ENCODE measurements around the gene ARID3A.
A peak's percentile ranks its signal among the peaks of the same experiment; 100 is the strongest.

ARID3A gene

DNA sequence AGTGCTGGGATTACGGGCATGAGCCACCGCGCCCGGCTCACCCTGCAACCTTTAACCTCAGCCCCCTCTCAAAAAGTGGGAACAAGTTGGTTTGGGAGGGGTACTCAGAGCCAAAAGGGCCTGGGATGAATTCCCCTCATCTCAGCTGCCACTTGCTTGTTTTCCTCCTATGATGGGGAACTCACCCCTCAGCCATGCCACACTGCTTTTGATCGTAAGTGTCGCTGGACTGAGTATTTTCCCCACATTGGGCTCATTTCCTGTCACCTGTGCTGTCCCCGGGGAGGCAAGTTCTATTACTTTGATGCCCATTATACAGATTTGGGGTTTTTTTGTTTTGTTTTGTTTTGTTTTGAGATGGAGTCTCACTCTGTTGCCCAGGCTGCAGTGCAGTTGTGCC lies 19.4 kb upstream of the ARID3A start:
- DNase-seq (ENCODE audit: low read depth, low spot score), result no peak
- no peak overlapping the region for H3K9ac ChIP-seq (ENCODE audit: insufficient read length, low read depth)
- no peaks in the 10 kb centered on the region for H3K9me3 ChIP-seq (ENCODE audit: insufficient read depth, low read length)
- no peak for TF ChIP-seq SUZ12 (IDR thresholded peaks at IDR 0.05; ENCODE audit: extremely low read depth, insufficient read depth, insufficient read length)
- TF ChIP-seq YY1 (IDR thresholded peaks at IDR 0.05; ENCODE audit: insufficient read depth, insufficient read length), result no peak
- no peaks in the 10 kb centered on the region for H3K27me3 ChIP-seq (ENCODE audit: insufficient read depth, insufficient read length)
- H3K4me3 ChIP-seq (ENCODE audit: insufficient read length, low read depth), result no peak overlapping the region
- peaks cover 7% of the 10 kb centered on the region for H3K4me1 ChIP-seq (ENCODE audit: insufficient read depth, insufficient read length)
- peaks cover 15% of the 10 kb centered on the region for H3K36me3 ChIP-seq (ENCODE audit: insufficient read depth, insufficient read length, low read length)

DNA sequence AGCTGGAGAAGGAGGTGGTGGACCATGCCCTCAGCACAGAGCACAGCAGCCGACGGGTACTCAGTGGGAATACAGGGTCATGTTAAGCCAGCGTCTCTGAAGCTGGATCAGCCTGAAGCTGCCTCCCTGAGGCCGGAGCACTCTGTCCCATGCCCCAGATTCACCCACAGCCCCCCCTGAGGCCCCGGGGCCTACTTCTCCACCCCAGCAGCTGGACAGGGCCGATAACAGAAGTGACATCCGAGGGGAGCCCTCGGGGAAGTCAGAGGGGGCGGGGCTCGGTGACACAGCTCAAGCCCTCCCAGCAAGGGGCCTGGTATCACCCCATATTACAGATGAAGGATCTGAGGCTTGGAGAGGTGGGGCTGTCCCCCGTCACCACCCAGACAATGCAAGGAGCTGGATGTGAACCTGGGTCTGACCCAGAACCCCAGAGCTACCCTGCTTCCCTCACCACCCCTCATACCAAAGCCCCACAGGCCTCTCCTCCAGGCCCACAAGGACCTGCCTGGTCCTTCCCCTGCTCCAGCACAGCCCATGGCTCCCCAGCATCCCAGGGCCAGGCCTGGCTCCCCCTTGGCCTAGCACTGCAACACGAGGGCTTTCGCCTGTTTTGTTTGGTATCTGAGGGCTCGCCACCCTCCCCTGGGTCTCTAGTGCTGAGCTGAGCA lies 18.5 kb upstream of the ARID3A start:
- TF ChIP-seq ZNF274 (IDR thresholded peaks at IDR 0.05; ENCODE audit: low read depth, low read length) (no peak), SUZ12 (IDR thresholded peaks at IDR 0.05; ENCODE audit: extremely low read depth, insufficient read depth, insufficient read length) (no peak), YY1 (IDR thresholded peaks at IDR 0.05; ENCODE audit: insufficient read depth, insufficient read length) (no peak)
- DNase-seq (ENCODE audit: low read depth, low spot score), result no peak
- Histone ChIP-seq H3K4me1 (ENCODE audit: insufficient read depth, insufficient read length) (peaks cover 7% of the 10 kb centered on the region), H3K9me3 (ENCODE audit: insufficient read depth, low read length) (no peaks in the 10 kb centered on the region), H3K9ac (ENCODE audit: insufficient read length, low read depth) (peak overlapping the region; percentile 44), H3K27me3 (ENCODE audit: insufficient read depth, insufficient read length) (no peaks in the 10 kb centered on the region), H3K36me3 (ENCODE audit: insufficient read depth, insufficient read length, low read length) (peaks cover 7% of the 10 kb centered on the region), H3K4me3 (ENCODE audit: insufficient read length, low read depth) (no peak overlapping the region)

DNA sequence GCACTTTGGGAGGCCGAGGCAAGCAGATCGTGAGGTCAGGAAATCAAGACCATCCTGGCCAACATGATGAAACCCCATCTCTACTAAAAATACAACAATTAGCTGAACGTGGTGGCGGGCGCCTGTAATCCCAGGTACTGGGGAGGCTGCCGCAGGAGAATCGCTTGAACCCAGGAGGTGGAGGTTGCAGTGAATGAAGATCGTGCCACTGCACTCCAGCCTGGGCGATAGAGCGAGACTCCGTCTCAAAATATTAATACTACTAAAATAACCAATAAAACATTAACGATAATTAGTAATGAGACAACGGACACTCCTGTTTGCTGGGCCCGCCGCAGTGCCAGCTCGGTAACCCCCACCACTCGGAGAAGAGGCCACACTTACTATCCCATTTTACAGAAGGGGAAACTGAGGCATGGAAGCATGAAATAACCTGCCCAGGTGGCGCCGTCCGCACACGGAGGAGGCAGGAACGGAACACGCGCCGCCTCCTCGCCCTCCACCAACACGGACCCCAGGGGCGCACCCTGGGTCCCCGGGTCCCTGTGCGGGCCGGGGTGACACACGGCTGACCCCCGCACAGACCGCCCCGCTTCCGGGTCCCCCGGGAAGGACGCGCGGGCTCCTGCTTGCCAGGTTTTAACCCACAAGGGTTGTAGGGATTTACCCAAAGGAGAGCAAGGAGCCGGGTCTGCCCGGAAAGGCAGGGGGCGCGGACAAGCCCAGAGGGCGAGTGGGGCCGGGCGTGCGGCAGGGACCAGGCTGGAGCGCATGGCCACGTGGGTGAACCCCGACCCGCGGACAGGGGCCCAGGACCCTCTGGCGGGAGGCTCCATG lies 14.4 kb upstream of the ARID3A start:
- peaks cover 9% of the 10 kb centered on the region for H3K27me3 ChIP-seq (ENCODE audit: insufficient read depth, insufficient read length)
- H3K36me3 ChIP-seq (ENCODE audit: insufficient read depth, insufficient read length, low read length), result no peaks in the 10 kb centered on the region
- H3K4me3 ChIP-seq (ENCODE audit: insufficient read length, low read depth), result no peak overlapping the region
- peaks cover 10% of the 10 kb centered on the region for H3K4me1 ChIP-seq (ENCODE audit: insufficient read depth, insufficient read length)
- H3K9me3 ChIP-seq (ENCODE audit: insufficient read depth, low read length), result no peaks in the 10 kb centered on the region
- no peak for TF ChIP-seq SUZ12 (IDR thresholded peaks at IDR 0.05; ENCODE audit: extremely low read depth, insufficient read depth, insufficient read length)
- TF ChIP-seq ZNF274 (IDR thresholded peaks at IDR 0.05; ENCODE audit: low read depth, low read length), result no peak
- TF ChIP-seq YY1 (IDR thresholded peaks at IDR 0.05; ENCODE audit: insufficient read depth, insufficient read length), result no peak
- no peak overlapping the region for H3K9ac ChIP-seq (ENCODE audit: insufficient read length, low read depth)
- no peak for DNase-seq (ENCODE audit: low read depth, low spot score)

DNA sequence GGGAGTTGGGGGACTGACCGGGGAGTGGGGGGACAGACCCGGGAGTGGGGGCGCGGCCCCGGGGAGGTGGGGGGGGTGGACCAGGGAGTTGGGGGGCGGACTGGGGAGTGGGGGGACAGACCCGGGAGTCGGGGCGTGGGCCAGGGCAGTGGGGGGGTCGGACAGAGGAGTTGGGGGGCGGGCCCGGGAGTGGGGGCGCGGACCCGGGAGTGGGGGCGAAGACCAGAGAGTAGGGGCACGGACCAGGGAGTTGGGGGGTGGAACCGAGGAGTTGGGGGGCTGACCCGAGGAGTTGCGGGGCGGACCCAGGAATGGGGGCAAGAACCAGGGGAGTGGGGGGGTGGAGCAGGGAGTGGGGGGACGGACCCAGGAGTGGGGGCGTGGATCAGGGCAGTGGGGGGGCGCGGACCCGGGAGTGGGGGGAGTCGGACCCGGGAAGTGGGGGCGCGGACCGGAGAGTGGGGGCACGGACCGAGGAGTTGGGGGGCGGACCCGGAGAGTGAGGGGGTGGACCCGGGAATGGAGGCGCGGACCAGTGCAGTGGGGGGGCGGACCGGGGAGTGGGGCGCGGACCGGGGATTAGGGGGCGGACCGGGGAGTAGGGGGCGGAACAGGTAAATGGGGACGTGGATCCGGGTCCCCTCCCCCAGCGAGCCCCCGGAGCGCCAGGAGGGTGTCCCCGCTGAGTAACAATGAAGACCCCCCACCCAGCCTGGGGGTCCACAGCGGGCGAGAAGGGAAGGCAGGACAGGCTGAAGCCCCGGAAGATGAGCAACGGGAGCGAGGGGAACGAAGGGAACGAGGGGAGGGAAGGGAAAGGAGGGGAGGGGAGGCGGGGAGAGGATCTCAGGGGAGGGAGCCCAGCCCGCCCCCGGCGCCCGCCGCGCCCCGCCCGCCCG lies 13.4 kb upstream of the ARID3A start:
- H3K36me3 ChIP-seq (ENCODE audit: insufficient read depth, insufficient read length, low read length), result no peaks in the 10 kb centered on the region
- no peak for DNase-seq (ENCODE audit: low read depth, low spot score)
- peaks cover 18% of the 10 kb centered on the region for H3K27me3 ChIP-seq (ENCODE audit: insufficient read depth, insufficient read length)
- peaks cover 11% of the 10 kb centered on the region for H3K4me1 ChIP-seq (ENCODE audit: insufficient read depth, insufficient read length)
- H3K4me3 ChIP-seq (ENCODE audit: insufficient read length, low read depth), result peak overlapping the region; percentile 69
- peak overlapping the region; percentile 85 for H3K9ac ChIP-seq (ENCODE audit: insufficient read length, low read depth)
- TF ChIP-seq ZNF274 (IDR thresholded peaks at IDR 0.05; ENCODE audit: low read depth, low read length), result no peak
- TF ChIP-seq YY1 (IDR thresholded peaks at IDR 0.05; ENCODE audit: insufficient read depth, insufficient read length), result no peak
- no peaks in the 10 kb centered on the region for H3K9me3 ChIP-seq (ENCODE audit: insufficient read depth, low read length)

DNA sequence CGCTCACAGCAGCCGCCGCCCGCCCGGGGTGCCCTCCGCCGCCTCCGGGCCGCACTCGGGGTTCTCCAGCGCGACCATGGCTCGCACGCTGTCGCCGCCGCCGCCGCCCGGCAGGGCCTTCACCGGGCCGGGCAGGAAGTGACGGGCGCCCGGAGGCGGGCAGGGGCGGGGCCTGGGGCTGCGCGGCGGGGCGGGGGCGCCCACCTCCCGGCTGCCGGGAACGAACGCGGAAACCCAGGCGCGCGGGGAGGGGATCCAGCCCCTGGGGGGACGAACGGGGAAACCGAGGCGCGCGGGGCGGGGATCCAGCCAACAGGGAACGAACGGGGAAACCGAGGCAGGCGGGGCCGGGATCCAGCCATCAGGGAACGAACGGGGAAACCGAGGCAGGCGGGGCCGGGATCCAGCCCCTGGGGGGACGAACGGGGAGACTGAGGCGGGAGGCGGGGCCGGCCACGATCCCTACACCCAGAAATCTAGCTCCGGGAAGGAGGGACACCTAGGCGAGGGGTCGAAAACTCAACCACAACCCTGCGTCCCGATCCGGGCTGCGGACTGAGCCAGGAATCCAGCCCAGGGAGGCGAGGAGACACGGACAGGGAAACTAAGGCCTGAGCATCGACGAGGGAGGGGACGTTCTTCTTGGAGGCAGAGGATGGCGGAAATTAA lies 12.6 kb upstream of the ARID3A start, which contains the start of gene R3HDM4:
TSS of gene R3HDM4 (minus strand) at position 140 of the 669 bp plus-strand sequence. CDS start at position 78, 62 bp downstream.
- Histone ChIP-seq H3K27me3 (ENCODE audit: insufficient read depth, insufficient read length) (peaks cover 25% of the 10 kb centered on the region), H3K4me1 (ENCODE audit: insufficient read depth, insufficient read length) (peaks cover 13% of the 10 kb centered on the region), H3K36me3 (ENCODE audit: insufficient read depth, insufficient read length, low read length) (no peaks in the 10 kb centered on the region), H3K9me3 (ENCODE audit: insufficient read depth, low read length) (no peaks in the 10 kb centered on the region), H3K4me3 (ENCODE audit: insufficient read length, low read depth) (peak within 1 kb of the TSS; percentile 69), H3K9ac (ENCODE audit: insufficient read length, low read depth) (peak within 1 kb of the TSS; percentile 85)
- DNase-seq (ENCODE audit: low read depth, low spot score), result no peak
- TF ChIP-seq SUZ12 (IDR thresholded peaks at IDR 0.05; ENCODE audit: extremely low read depth, insufficient read depth, insufficient read length) (no peak), YY1 (IDR thresholded peaks at IDR 0.05; ENCODE audit: insufficient read depth, insufficient read length) (no peak), ZNF274 (IDR thresholded peaks at IDR 0.05; ENCODE audit: low read depth, low read length) (no peak)

DNA sequence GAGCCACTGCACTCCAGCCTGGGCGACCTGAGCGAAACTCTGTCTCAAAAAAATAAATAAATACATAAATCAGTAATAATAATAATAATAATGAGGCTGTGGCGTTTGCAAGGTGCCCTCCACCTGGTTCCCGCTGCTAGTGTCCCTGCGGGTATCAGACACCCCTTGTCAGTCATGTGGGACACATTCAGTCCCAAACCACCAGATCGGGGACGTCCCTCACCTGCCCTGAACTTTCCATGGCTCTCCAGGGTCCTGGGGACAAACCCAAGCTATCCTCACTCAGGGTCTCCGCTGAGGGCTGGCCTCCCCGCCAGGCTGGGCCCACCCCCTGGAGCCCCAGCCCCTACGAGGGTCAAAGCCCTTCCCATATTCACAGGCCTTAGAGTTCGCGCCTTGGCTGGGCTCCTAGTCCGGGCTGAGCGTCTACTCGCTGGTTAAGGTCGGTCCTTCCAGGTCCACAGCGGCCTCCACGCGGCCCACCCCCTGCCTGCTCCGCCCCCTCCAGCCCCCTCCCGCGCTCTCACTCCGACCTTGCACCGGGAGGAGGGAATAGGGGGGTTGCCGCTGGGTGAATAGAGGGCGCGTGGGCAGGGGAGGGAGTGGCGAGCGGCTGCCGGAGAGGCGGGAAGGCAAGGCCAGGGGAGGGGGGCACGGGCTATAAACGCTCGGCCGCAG lies 9.1 kb upstream of the ARID3A start:
- no peaks in the 10 kb centered on the region for H3K9me3 ChIP-seq (ENCODE audit: insufficient read depth, low read length)
- H3K36me3 ChIP-seq (ENCODE audit: insufficient read depth, insufficient read length, low read length), result no peaks in the 10 kb centered on the region
- DNase-seq (ENCODE audit: low read depth, low spot score), result no peak
- H3K4me1 ChIP-seq (ENCODE audit: insufficient read depth, insufficient read length), result peaks cover 25% of the 10 kb centered on the region
- H3K27me3 ChIP-seq (ENCODE audit: insufficient read depth, insufficient read length), result peaks cover 57% of the 10 kb centered on the region
- H3K9ac ChIP-seq (ENCODE audit: insufficient read length, low read depth), result peak overlapping the region; percentile 72
- peak overlapping the region; percentile 71 for H3K4me3 ChIP-seq (ENCODE audit: insufficient read length, low read depth)
- TF ChIP-seq SUZ12 (IDR thresholded peaks at IDR 0.05; ENCODE audit: extremely low read depth, insufficient read depth, insufficient read length) (no peak), YY1 (IDR thresholded peaks at IDR 0.05; ENCODE audit: insufficient read depth, insufficient read length) (no peak), ZNF274 (IDR thresholded peaks at IDR 0.05; ENCODE audit: low read depth, low read length) (no peak)
